HTR-8/SVneo (cell line): Measurements from ENCODE around the gene NWD2.
A peak's percentile ranks its signal among the peaks of the same experiment; 100 is the strongest.

Experiments used
- DNase-seq: peaks from one replicate; pipeline ENCODE4 v3.0.0; 2011; ENCODE audit warnings: low spot score, mixed read lengths; ENCODE audit not compliant: insufficient read length
- FAIRE-seq: peaks from 2 replicates; lab custom pipeline; 2011; peaks lifted over from hg19 to GRCh38; lab: Jason Lieb, UNC

NWD2 gene

DNA sequence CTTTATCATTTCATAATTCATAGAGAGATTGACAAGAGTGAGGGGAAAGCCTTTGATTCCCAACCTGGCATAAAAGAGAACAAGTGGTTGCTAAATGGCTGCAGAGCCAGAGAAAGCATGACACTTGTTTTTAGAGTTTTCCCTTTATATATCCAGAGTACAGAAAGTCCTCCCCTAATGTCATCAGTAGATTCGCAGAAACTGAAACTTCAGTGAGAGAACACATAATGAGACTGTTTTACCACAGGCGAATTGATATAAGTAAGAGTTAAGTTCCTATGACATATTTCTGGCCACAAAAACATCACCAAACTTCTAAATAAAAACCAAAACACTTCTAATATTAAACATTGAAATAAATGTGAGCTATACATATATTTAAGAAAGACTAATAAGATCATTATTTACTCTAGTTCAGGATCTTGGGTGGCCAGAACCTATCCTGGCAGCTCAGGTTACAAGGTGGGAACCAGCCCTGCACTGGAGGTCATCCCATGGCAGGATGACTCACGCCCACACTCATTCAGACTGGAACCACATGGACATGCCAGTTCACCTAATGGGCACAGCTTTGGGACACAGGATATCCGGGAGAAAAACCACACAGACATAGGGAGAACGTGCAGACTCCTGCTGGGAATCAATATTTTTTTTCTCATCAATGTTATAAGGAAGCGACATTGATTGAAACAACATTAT lies 35.5 kb downstream of the NWD2 start:
- DNase-seq (no peak), FAIRE-seq (no peak)

DNA sequence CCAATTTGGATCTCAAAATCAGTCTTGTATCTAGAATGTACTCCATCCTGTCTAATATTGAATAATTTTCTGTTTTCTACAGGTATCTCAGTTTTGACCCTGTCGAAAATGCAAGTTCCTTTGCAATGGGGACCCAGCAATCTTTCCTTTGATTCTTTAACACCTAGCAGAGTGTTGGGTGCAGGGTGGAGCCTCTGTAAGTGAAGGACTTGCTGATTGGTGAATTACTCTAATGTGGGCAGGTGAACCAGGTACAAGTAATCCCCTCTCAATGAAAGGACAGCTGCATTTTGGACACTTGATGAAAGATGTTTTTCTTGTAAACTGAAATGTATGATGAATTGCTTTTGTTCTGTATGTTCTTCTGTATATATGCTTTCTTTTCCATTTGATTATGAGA lies 54.9 kb downstream of the NWD2 start:
- DNase-seq (no peak), FAIRE-seq (no peak)

GRCh38 chr4:37304612-37305011 lies 60.1 kb downstream of the NWD2 start:
- FAIRE-seq (no peak), DNase-seq (no peak)

GRCh38 chr4:37305984-37306383 lies 61.4 kb downstream of the NWD2 start:
- FAIRE-seq (no peak), DNase-seq (no peak)

- FAIRE-seq (no peak), DNase-seq (no peak)
Observed at GRCh38 chr4:37317104-37317643, 72.6 kb downstream of the NWD2 start.

- FAIRE-seq (no peak), DNase-seq (no peak)
Observed at GRCh38 chr4:37320513-37321235, 76.1 kb downstream of the NWD2 start.

DNA sequence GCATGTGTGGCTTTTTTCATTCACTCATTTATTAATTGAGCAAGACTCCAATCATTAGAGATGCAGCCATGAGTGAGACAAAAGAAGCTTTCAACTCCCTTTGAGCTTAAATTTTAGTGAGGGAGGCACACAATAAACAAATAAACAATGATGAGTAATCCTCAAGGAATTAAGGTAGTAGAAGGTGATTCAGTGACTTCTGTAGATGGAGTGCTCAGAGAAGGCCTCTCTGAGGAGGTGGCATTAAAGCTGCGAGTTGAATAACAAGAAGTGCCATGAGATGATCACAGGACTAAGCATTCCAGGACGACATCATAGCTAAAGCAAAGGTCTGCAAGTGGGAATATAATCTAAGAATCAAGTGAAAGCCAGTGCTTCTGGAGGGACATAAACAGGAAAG lies 77.6 kb downstream of the NWD2 start:
- FAIRE-seq: no peak
- DNase-seq: no peak

DNA sequence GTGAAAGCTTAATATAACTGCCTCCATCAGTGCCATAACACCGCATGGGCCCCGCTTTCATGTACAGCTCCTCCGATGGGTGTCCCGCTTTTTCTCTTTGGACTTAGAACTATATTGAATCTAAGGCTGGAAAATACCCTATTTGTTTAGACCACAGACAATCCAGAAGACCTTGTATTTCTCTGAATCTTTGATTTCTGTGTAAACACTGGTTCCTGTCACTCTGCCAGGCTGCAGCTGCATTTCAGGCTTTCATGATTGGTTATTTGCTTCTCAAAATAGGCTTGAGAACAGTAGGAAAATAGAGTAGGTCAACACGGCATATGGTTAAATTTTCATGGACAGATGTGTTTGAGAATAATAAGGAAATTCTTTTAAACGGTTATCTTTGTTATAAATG lies 80.0 kb downstream of the NWD2 start:
- FAIRE-seq: no peak
- no peak for DNase-seq

- FAIRE-seq: no peak
- DNase-seq: no peak
Observed at GRCh38 chr4:37326852-37327251, 82.3 kb downstream of the NWD2 start.

DNA sequence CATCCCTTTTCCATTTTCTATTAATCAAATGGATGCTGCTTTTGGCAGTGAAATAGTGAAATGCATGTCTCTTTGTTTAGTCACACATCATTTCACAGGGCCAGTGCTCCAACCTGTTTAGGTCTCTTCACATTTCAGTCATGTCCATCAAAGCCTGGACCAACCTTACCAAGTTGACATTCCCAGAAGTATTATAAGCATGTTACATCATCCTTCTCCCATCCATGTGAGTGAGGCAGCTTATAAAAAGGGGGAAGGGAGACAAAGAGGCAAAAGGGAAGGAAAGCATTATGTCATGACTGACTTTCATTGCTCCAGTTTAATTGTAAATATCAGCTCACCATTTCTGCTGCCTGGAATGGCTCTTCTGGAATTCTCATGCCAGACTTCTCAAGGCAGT lies 94.4 kb downstream of the NWD2 start:
- no peak for DNase-seq
- FAIRE-seq: no peak

- DNase-seq: no peak
- FAIRE-seq: no peak
Observed at GRCh38 chr4:37358748-37359147, 114.2 kb downstream of the NWD2 start.

DNA sequence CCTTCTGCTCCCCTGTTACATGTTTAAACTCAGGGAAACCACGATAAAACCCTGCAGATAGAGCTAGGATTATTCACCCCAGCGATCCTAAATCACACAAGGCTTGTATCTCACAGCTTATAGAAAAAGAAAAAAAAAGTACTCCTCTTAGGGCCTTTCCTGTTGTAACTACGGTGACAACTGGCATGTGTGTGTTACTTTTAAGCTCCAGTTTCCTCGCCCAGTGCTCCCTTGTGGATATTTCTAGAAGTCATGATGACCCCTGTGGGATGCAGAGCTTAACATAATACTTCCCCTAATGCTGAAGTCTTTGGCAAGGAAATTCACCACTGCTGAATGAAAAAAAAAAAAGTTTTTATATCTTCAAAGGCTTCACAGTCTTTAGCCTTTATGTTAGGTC lies 114.7 kb downstream of the NWD2 start:
- DNase-seq (no peak), FAIRE-seq (no peak)

- no peak for DNase-seq
- no peak for FAIRE-seq
Observed at GRCh38 chr4:37365888-37366287, 121.3 kb downstream of the NWD2 start.

GRCh38 chr4:37367901-37368300 lies 123.4 kb downstream of the NWD2 start:
- no peak for FAIRE-seq
- DNase-seq: no peak

DNA sequence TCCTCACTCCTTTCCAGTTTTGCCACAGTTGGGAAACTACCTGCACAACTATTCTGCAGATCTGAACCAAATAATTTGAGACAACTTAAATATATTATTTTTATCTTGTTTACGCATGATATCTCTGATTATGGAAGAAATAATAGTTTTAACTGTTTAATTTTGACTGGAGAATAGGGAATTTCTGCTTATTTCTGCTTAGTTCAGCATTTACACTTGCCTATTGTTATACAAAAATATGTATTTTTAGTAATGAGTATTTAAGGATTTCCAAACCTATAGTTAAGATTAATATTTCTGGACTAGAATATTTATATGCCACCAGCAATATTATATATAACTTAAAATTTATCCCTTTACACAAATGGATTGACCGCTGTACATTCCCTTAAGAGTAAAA lies 125.5 kb downstream of the NWD2 start:
- DNase-seq: no peak
- FAIRE-seq: no peak

DNA sequence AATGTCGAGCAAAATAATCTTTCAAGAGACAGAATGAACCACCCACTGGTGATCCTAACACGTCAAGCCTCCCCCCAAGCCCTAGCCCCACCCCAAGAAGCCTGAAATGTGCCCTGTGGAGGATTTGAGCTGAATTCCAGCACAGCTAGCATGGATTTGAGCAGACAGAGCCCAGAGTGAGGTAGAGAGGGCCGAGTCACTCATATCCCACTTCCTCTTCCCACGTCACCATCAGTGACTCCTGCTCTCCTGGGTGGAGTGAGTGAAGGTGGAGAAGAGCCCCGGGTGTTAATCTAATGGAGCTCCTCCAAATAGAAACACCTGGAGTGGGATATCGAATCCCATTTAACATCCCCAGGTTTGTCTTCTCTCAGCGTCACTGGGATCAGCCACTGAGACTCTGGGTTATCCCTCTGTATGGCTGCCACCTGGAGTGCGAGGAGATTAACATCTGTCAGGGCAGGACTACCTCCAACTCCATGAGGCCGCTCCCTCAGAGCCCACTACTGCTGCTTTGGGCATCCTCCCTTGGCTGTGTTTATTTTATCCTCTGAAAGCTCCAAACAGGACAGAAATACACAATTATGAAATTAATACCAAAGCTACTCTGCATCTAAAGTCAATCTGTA lies 136.6 kb downstream of the NWD2 start:
- no peak for DNase-seq
- no peak for FAIRE-seq

DNA sequence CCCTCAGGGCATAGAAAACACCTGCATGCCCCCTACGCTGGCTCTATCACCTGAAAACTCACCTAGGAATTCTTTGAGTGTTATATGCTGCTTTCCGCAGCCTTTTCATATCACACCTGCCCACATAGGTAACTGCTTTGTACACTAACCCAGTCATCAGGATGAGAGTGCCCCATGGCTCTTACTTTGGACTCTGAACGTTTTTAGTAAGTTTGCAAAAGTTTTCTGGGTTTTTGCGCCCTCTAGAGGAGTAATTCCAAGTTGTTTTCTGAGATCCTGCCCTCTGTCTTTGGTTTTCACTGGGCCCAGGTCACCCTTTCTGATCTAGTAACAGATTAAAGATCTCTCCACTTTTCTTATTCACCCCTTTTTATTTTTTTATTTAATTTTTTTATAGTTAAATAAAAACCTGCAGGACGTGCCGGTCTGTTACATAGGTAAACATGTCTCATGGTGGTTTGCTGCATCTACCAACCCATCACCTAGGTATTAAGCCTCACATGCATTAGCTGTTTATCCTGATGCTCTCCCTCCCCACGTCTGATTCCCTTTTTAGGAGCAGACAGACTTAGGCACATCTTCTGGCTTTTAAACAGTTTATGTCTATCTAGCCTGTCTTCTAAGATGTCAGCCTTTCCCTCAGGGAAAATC lies 139.2 kb downstream of the NWD2 start:
- FAIRE-seq: no peak
- peak; percentile 23 for DNase-seq

DNA sequence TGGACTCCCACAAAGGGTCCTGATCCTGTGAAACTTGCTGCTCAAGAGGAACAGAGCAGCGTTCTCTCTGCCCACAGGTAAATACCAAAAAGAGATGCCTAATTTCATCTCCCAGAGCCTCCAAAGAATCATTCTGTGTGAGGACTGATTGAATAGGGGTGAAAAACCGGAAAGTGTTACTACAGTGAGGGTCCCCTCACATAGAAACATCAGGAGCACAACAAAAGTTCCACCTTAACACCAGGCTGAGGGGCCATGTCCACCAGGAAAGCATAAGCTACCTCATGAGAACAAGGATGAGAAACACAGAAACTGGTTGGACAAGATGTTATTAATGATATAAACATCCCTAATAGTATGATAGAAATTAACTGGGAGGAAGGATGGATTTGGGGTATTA lies 140.9 kb downstream of the NWD2 start:
- DNase-seq: no peak
- no peak for FAIRE-seq

DNA sequence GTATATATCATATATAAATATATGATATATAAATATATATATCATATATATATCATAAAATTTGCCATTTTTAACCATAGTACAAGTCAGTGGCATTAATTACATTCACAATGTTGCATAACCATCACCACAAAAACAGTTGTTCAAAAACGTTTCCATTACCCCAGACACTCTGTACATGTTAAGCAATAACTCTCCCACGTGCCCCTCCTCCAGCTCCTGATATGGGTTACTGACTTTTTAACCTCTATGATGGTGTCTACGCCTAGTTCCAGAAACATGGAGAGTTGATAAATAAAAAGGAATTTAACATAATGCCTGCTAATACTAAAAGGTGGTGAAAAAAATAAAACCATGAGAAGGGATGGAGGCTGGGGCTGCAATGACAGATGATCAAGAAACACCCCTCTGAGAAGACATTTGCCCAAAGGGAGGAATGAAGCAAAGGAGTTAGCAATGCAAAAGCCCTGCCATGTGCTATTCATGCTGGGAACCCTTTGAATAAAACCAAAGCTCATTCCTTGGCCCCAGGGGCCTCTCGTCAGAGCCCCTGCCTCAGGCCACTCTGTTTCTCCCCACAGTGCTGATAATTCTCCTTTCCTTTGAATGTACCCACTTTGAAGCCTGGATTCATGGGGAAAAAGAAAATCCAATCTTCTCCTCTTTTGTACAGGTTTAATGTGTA lies 144.3 kb downstream of the NWD2 start:
- FAIRE-seq: no peak
- DNase-seq: no peak

GRCh38 chr4:37389366-37389765 lies 144.8 kb downstream of the NWD2 start:
- FAIRE-seq: no peak
- DNase-seq: no peak
